GM12801 (cell line): Measurements from ENCODE around the gene GYG1.

Experiments used
- TF ChIP-seq, protein P1 (sequence below): IDR thresholded peaks from one replicate; pipeline ENCODE4 v1.5.1; 2011; ENCODE audit warnings: control low read depth; ENCODE audit not compliant: insufficient read length; ENCODE audit errors: extremely low read depth

GYG1 gene

DNA sequence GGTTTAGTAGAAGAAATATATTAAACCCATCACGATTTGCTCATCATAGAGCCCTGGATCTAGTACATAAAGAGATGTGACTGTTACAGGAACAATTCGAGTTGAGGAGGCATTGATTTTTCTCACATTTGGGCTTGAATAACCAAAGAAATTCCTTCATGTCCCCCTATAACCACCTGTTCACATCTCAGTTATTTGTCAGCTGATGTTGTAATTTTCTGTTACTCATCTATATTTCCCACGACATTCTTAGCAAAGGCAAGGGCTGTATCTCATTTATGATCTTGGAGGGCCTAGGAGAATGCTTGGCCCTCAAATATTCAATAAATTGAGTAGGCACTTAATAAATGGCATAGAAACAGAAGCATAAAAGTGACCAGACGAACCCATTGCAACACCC, 36.4 kb upstream of the GYG1 start:
- TF ChIP-seq, protein P1, sequence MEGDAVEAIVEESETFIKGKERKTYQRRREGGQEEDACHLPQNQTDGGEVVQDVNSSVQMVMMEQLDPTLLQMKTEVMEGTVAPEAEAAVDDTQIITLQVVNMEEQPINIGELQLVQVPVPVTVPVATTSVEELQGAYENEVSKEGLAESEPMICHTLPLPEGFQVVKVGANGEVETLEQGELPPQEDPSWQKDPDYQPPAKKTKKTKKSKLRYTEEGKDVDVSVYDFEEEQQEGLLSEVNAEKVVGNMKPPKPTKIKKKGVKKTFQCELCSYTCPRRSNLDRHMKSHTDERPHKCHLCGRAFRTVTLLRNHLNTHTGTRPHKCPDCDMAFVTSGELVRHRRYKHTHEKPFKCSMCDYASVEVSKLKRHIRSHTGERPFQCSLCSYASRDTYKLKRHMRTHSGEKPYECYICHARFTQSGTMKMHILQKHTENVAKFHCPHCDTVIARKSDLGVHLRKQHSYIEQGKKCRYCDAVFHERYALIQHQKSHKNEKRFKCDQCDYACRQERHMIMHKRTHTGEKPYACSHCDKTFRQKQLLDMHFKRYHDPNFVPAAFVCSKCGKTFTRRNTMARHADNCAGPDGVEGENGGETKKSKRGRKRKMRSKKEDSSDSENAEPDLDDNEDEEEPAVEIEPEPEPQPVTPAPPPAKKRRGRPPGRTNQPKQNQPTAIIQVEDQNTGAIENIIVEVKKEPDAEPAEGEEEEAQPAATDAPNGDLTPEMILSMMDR: no peak

DNA sequence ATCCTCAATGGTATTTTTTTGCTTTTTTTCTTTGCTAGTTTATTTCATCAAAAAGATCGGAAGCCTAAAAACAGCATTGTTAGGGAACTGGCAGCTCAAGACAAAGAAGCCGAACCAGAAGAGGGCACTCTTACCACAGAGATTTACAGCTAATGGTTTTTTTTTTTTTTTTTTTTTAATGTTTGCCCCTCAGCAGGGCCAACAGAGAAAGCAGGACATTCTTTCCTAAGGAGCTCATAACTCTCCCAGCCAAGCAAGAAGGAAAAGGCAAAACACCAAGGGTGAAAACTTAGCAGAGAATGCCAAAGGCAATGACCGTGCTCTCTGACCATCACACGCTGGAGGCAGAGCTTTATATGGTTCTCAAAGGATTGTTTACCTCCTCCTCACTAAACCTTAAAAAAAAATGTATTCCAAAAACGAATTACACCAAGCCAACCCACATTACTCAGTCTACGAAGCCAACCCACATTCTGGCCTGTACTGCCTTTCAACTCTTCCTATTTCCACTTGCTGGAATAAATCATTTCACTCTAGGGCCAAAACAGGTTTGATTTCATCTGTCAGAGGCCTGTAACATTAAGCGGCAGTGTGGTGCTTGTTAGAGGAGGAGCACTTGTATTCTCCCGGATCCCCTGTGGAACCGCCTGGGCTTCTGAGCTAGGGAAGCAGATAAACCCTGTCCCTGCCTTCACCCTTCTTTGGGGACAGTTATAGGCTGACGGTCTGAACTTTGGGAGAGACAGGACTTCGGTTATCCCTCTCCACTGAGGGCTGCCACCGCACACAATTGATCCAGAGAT, 35.6 kb upstream of the GYG1 start:
- TF ChIP-seq, protein P1: no peak

DNA sequence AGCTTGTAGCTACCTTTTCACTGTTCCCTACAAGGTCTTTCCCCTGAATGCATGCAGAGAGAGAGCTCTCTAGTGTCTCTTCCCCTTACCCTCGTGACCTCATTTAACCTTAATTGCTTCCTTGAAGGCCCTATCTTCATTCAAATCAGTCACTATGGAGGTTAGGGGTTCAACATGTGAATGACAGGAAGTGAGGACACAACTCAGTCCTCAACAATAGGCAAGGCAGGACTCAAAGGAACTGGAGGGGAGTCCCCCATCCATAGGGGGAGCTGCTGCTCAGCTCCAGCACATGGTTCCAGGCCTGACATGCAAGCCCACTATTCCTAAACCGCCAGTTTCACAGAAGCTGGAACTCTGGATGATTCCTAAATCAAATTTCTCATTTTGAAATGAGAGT, 33.8 kb upstream of the GYG1 start:
- TF ChIP-seq, protein P1: no peak

DNA sequence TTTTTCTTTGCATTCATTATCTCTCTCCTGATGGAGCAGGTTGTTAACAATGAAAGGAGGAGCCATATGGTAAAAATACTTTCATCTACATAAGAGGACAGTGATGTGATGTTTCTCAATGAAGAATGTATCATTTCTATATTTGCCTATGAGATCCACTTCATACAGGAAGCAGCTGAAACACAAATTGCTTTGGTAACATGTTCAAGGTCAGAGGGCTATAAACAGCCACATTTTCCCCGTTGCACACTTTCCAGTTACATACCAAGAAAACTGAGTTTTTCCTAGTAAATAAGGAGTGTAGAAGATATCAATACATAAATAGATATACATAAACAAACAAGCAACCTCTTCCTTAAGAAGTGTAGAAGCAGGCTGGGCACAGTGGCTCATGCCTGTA, 32.6 kb upstream of the GYG1 start:
- TF ChIP-seq, protein P1: no peak

DNA sequence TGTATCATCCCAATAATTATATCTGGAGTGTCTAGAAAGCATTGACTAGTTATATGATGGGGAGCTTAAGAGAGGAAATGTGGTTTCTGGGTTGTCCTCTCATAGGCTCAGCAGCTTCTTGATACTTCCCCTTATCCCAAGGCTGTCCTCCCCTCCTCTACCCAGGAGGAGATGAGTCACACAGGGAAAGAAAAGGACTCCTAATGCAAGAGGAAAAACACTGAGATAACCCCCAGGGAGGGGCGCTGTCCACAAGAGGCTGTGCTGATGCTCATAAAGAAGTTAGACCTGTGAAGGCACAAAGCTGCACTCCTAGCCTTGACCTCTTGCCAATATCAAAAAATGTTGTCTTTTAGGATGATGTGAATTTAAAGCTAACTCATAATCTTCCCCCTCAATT, 28.8 kb upstream of the GYG1 start:
- TF ChIP-seq, protein P1: no peak

DNA sequence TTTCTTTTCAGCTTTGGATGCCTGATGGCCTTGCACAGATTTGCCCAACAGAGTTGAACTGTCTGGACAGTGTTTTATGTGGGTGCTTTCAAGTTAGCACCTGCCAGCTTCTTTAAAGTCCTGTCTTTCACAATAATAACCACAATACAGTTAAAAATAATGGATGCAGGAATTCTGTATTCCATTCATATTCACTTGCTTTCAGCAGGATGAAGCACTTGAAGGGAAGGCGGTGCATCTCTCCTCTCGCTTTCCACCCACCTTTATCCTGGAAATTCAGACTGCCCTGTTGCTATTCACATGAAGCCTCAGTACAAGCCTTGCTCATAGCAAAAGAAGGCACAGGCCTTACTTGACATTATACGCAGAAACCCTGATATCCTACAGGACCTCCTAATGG, 26.5 kb upstream of the GYG1 start:
- TF ChIP-seq, protein P1: no peak

DNA sequence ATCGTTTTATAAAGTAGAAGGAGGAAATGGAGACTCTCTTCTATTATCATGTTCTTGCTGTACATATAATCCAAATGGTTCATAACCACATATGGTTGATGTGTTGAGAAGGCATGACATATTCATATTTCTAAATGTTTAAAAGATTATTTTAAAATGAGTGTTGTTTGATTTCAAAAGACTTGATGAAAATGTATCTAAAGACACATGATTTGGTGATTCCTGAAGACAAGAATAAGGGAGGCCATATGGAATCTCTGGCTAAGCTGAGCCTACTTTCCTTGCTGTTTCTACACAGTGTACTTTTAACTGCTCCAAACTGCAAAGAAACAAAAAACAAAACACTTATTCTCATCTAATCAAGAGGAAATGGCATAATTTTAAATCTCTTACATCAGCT, 23.0 kb upstream of the GYG1 start:
- TF ChIP-seq, protein P1: no peak
